ENCODE data around the gene QSOX2. TPM values are rescaled to one million over a fixed set of nuclear protein-coding genes. Genes with fewer than 3 reads are reported as not detected.
"Not testable (repeated sequence)": the region's sequence is repeated elsewhere in the genome, so short reads cannot be mapped to it uniquely, and the experiment has no call there.

QSOX2 gene
- total RNA-seq, 4 donors from 2014 or later, result 3.4 to 7.2 (median 5.2) TPM

GRCh38 chr9:136268735-136269134, 23.1 kb upstream of the QSOX2 start:
- Histone ChIP-seq H3K27ac (no peak overlapping the region), H3K27me3 (peaks cover 20% of the 10 kb centered on the region), H3K4me1 (peaks cover 0 to 18% (median 0%) of the 10 kb centered on the region in 3 donors), H3K36me3 (no peaks in the 10 kb centered on the region), H3K9me3 (no peaks in the 10 kb centered on the region), H3K4me3 (no peak overlapping the region)
- ATAC-seq, result no peak
- TF ChIP-seq POLR2A (IDR thresholded peaks at IDR 0.05) (no peak), CTCF (IDR thresholded peaks at IDR 0.05) (no peak), EP300 (IDR thresholded peaks at IDR 0.05) (no peak), POLR2AphosphoS5 (IDR thresholded peaks at IDR 0.05) (no peak)
- WGBS, 2 donors (ENCODE audit: low coverage in 1 of 2), result 43 to 62% methylated on average over 3 to 6 of the region's 6 CpGs

DNA sequence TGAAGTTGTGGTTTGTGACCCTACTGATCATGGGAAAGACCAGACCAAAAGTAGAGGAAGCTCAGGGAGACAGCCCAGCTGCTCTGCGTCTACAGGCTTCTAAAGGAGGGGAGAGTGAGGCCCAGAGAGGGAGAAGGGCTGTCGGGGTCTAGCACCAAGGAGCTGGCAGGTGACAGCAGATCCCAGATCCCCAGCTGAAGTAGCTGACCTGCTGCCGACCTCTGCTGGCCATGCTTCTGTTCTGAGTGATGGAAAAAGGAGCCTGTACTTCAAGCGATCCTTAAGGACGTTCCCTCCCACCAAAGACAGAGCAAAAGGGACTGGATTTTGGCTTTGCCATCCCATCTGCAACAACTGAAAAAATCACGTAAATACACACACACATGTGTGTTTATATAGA, 22.7 kb upstream of the QSOX2 start:
- no peak for TF ChIP-seq EP300 (IDR thresholded peaks at IDR 0.05)
- TF ChIP-seq POLR2A (IDR thresholded peaks at IDR 0.05), result no peak
- no peak for TF ChIP-seq CTCF (IDR thresholded peaks at IDR 0.05)
- TF ChIP-seq POLR2AphosphoS5 (IDR thresholded peaks at IDR 0.05), result no peak
- Histone ChIP-seq H3K9me3 (no peaks in the 10 kb centered on the region), H3K27me3 (peaks cover 19% of the 10 kb centered on the region), H3K36me3 (no peaks in the 10 kb centered on the region), H3K4me1 (peaks cover 0 to 18% (median 0%) of the 10 kb centered on the region in 3 donors), H3K4me3 (no peak overlapping the region), H3K27ac (no peak overlapping the region)
- no peak for ATAC-seq
- 34 to 45% methylated on average over 4 to 5 of the region's 6 CpGs for WGBS, 2 donors (ENCODE audit: low coverage in 1 of 2)

DNA sequence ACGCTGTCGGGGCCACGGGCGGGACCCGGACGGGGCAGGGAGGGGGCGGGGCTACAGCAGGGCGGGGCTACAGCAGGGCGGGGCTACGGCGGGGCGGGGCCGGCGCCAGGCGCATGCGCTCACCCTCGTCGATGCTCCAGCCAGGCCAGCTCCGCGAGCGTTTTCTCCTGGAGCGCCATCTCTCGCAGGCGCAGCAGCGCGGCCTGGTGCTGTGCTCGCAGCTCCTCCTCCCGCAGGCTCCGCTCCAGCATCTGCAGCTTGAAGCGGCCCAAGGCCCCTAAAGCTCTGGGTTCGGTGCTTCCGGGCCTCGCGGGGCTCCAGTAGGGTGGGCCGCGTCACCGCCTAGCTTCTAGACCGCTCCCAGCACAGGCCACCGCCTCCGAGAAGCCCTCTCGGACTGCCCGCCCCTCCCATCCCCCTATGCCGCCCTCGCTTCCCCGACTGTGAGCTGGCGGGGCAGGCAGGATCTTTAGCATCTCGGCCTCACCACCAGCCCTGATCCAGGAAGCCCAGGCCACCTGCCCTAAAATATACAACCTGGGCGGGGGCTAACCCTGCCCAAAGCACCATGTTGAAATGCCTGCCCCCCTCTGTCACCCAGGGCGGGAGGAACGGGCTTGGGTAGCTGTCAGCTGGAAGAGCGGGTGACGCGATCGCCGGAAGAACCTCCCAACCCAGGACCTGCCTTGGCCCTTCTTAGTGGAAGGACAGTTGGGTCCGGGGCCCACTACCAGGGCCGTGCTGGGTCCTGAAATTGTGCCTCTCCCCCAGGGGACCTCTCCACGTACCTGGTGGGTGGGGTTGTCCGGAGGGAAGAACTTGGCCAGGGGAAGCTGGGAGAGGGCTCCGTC, 21.9 kb upstream of the QSOX2 start:
- 0% methylated on average over 15 of the region's 60 CpGs; no CpG with 5 or more reads in 1 of the 2 donors for WGBS, 2 donors (ENCODE audit: low coverage in 1 of 2)
- peak overlapping the region; percentile 36 to 55 for H3K4me3 ChIP-seq
- peak; percentile 94 for ATAC-seq

GRCh38 chr9:136266641-136267040, 21.0 kb upstream of the QSOX2 start:
- Histone ChIP-seq H3K4me3 (peak overlapping the region in 1 of 2 donors; percentile 55), H3K27ac (peak overlapping the region in 2 of 4 donors; percentile 0 to 58)
- 89 to 94% methylated on average over 3 to 18 of the region's 18 CpGs for WGBS, 2 donors (ENCODE audit: low coverage in 1 of 2)

More for the DNA sequence above, 21.9 kb upstream of the QSOX2 start:
- Histone ChIP-seq H3K27ac (peak overlapping the region in 3 of 4 donors; percentile 0 to 73 (median 58)), H3K9me3 (no peaks in the 10 kb centered on the region), H3K36me3 (no peaks in the 10 kb centered on the region), H3K4me1 (peaks cover 0 to 18% (median 0%) of the 10 kb centered on the region in 3 donors), H3K27me3 (peaks cover 19% of the 10 kb centered on the region)
- TF ChIP-seq EP300 (IDR thresholded peaks at IDR 0.05) (no peak), CTCF (IDR thresholded peaks at IDR 0.05) (peak in 1 of 4 experiments; percentile 62), POLR2AphosphoS5 (IDR thresholded peaks at IDR 0.05) (no peak), POLR2A (IDR thresholded peaks at IDR 0.05) (peak; percentile 13 to 23)

DNA sequence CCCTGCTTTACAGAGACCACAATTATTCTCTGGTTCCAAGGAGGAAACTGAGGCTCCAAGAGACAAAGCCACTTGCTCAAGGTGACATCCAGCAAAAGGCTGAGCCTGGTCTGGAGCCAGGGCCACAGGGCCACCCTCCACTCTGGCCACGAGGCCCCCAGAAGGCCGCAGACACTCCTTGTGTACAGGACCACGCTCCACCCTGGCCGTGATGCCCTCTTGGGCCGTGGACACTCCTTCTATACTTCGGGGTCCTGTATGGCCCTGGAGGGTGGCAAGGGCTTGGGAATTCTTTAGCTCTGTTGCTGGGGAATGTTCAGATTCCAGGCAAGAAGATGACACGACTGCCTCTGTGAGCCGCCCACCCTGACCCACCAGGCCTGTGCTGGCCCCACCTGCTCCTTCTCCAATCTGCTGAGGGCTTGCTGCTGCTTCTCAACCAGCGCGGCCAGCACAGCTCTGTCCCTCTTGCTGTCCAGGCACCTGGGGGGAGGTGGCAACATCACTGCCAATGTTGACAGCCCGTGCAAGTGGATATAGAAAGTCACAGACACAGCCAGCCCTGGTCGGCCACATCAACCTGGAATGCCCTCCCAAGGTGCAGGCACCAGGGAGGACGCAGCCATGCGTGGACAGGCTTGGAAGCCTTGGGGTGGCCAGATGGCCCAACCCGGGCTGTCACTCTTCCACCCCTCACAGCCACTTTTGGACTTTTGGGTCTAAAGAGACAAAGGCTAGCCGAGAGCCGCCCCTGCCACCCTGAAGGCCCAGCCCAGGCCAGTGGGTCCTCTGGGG, 20.1 kb upstream of the QSOX2 start:
- Histone ChIP-seq H3K4me1 (peaks cover 0 to 18% (median 0%) of the 10 kb centered on the region in 3 donors), H3K9me3 (no peaks in the 10 kb centered on the region), H3K27me3 (peaks cover 16% of the 10 kb centered on the region), H3K27ac (no peak overlapping the region), H3K36me3 (no peaks in the 10 kb centered on the region), H3K4me3 (no peak overlapping the region)
- ATAC-seq, result no peak
- TF ChIP-seq POLR2AphosphoS5 (IDR thresholded peaks at IDR 0.05) (no peak), EP300 (IDR thresholded peaks at IDR 0.05) (no peak), CTCF (IDR thresholded peaks at IDR 0.05) (no peak), POLR2A (IDR thresholded peaks at IDR 0.05) (no peak)
- WGBS, 2 donors (ENCODE audit: low coverage in 1 of 2), result 100% methylated on average over 2 of the region's 17 CpGs; no CpG with 5 or more reads in 1 of the 2 donors

More at GRCh38 chr9:136266641-136267040, 21.0 kb upstream of the QSOX2 start:
- not testable (repeated sequence) for ATAC-seq, H3K9me3 ChIP-seq, H3K36me3 ChIP-seq
- Histone ChIP-seq H3K27me3 (peaks cover 19% of the 10 kb centered on the region), H3K4me1 (peaks cover 0 to 18% (median 0%) of the 10 kb centered on the region in 3 donors)
